Neutrophil (primary cell): ENCODE results near the gene DCAF7.

Experiments used
- H3K27ac ChIP-seq: fragments of 200-600 bp; sonication (generic); 2 replicates; pipeline ENCODE4 v1.5.1; 2016; ENCODE audit warnings: mild to moderate bottlenecking, moderate library complexity
- H3K27me3 ChIP-seq: fragments of 200-600 bp; sonication (generic); 2 replicates; pipeline ENCODE4 v1.6.0; 2016; ENCODE audit warnings: mild to moderate bottlenecking
- H3K36me3 ChIP-seq: fragments of 200-600 bp; sonication (generic); 2 replicates; pipeline ENCODE4 v1.5.1; 2017
- H3K4me1 ChIP-seq, 2 experiments: fragments of 200-600 bp in 1 of 2; sonication (generic) in 1 of 2; 1 replicate in 1 of 2; 2 replicates in 1 of 2; pipeline versions ENCODE4 v1.5.1 to v1.6.1; 2013 to 2016; ENCODE audit warnings: low read depth in 1 of 2, low read length in 1 of 2, mild to moderate bottlenecking in 1 of 2, moderate library complexity in 1 of 2; ENCODE audit not compliant: control insufficient read depth in 1 of 2, insufficient read depth in 1 of 2
- H3K4me3 ChIP-seq, 2 experiments: fragments of 200-600 bp in 1 of 2; sonication (generic) in 1 of 2; 1 replicate in 1 of 2; 2 replicates in 1 of 2; pipeline ENCODE4 v1.5.1; 2013 to 2016; ENCODE audit warnings: low read depth in 1 of 2, low read length in 1 of 2, mild to moderate bottlenecking in 1 of 2, moderate library complexity in 1 of 2
- H3K9me3 ChIP-seq: fragments of 200-600 bp; sonication (generic); 2 replicates; pipeline ENCODE4 v1.5.1; 2016
- CTCF ChIP-seq: fragments of 200-600 bp; sonication (generic); IDR thresholded peaks from 2 replicates; pipeline ENCODE4 v1.5.1; 2016; ENCODE audit warnings: antibody characterized with exemption

DCAF7 gene

GRCh38 chr17:63598281-63598680 is 48.0 kb downstream of the DCAF7 start:
- TF ChIP-seq CTCF, result no peak
- no peaks in the 10 kb centered on the region for H3K27me3 ChIP-seq
- H3K27ac ChIP-seq, result no peak overlapping the region
- no peaks in the 10 kb centered on the region for H3K9me3 ChIP-seq
- H3K36me3 ChIP-seq, result peaks cover 15% of the 10 kb centered on the region
- no peak overlapping the region for H3K4me3 ChIP-seq
- peaks cover 15 to 17% of the 10 kb centered on the region in 2 experiments for H3K4me1 ChIP-seq

- H3K36me3 ChIP-seq, result peaks cover 15% of the 10 kb centered on the region
- H3K27me3 ChIP-seq, result no peaks in the 10 kb centered on the region
- H3K27ac ChIP-seq, result peak within 1 kb of the TSS; percentile 62
- no peaks in the 10 kb centered on the region for H3K9me3 ChIP-seq
- no peak for TF ChIP-seq CTCF
- H3K4me1 ChIP-seq, result peaks cover 15 to 17% of the 10 kb centered on the region in 2 experiments
- peak within 1 kb of the TSS; percentile 83 to 84 for H3K4me3 ChIP-seq
These were observed 50.5 kb downstream of the DCAF7 start, which contains the start of gene TACO1 for GRCh38 chr17:63600569-63601438. TACO1 (plus strand) TSS chr17:63600895; CDS start chr17:63601084, 189 bp downstream.

- no peak for TF ChIP-seq CTCF
- Histone ChIP-seq H3K27ac (peak overlapping the region; percentile 62), H3K27me3 (no peaks in the 10 kb centered on the region)
These were observed 51.4 kb downstream of the DCAF7 start for GRCh38 chr17:63601439-63602371.

GRCh38 chr17:63609816-63610573 is 59.7 kb downstream of the DCAF7 start:
- H3K36me3 ChIP-seq, result peaks cover 37% of the 10 kb centered on the region
- H3K4me1 ChIP-seq, result no peaks in the 10 kb centered on the region
- no peaks in the 10 kb centered on the region for H3K9me3 ChIP-seq
- no peak overlapping the region for H3K27ac ChIP-seq
- no peaks in the 10 kb centered on the region for H3K27me3 ChIP-seq
- TF ChIP-seq CTCF, result no peak
- no peak overlapping the region for H3K4me3 ChIP-seq

More at GRCh38 chr17:63601439-63602371, 51.4 kb downstream of the DCAF7 start:
- H3K4me3 ChIP-seq, result peak overlapping the region; percentile 83 to 84
- peaks cover 15 to 17% of the 10 kb centered on the region in 2 experiments for H3K4me1 ChIP-seq
- no peaks in the 10 kb centered on the region for H3K9me3 ChIP-seq
- H3K36me3 ChIP-seq, result peaks cover 18% of the 10 kb centered on the region

- peaks cover 28% of the 10 kb centered on the region for H3K36me3 ChIP-seq
- no peaks in the 10 kb centered on the region for H3K4me1 ChIP-seq
- H3K4me3 ChIP-seq, result no peak overlapping the region
- peaks cover 2% of the 10 kb centered on the region for H3K27me3 ChIP-seq
- no peak overlapping the region for H3K27ac ChIP-seq
- H3K9me3 ChIP-seq, result no peaks in the 10 kb centered on the region
- no peak for TF ChIP-seq CTCF
These were observed 60.6 kb downstream of the DCAF7 start for GRCh38 chr17:63610854-63611253.
